HEK293 (cell line): Measurements from ENCODE around the gene STK39.

Source experiments
- HOXD13 ChIP-seq: sonication (generic); formaldehyde crosslinking; IDR thresholded peaks from 2 replicates; pipeline ENCODE4 v1.8.0; 2022; ENCODE audit warnings: missing genetic modification reagents, borderline replicate concordance
- KLF1 ChIP-seq: fragments of 450-650 bp; formaldehyde crosslinking; IDR thresholded peaks from 2 replicates; pipeline ENCODE4 v1.5.1; 2016; ENCODE audit warnings: missing biosample characterization, missing genetic modification characterization
- REST ChIP-seq: fragments of 450-650 bp; formaldehyde crosslinking; IDR thresholded peaks from 2 replicates; pipeline ENCODE4 v1.5.1; 2016; ENCODE audit warnings: missing biosample characterization, missing genetic modification characterization
- SCRT1 ChIP-seq: fragments of 450-650 bp; formaldehyde crosslinking; IDR thresholded peaks from 2 replicates; pipeline ENCODE4 v1.5.1; 2016; ENCODE audit warnings: missing biosample characterization, missing genetic modification characterization, borderline replicate concordance
- SP2 ChIP-seq: fragments of 450-650 bp; formaldehyde crosslinking; IDR thresholded peaks from 2 replicates; pipeline ENCODE4 v1.5.1; 2016; ENCODE audit warnings: missing biosample characterization, missing genetic modification characterization
- YY2 ChIP-seq: fragments of 450-650 bp; formaldehyde crosslinking; IDR thresholded peaks from 2 replicates; pipeline ENCODE4 v1.5.1; 2016; ENCODE audit warnings: missing biosample characterization, missing genetic modification characterization
- ZNF10 ChIP-seq: fragments of 450-650 bp; formaldehyde crosslinking; IDR thresholded peaks from 2 replicates; pipeline ENCODE4 v1.5.1; 2017; ENCODE audit warnings: missing biosample characterization, missing genetic modification characterization
- ZNF140 ChIP-seq: fragments of 450-650 bp; formaldehyde crosslinking; IDR thresholded peaks from 2 replicates; pipeline ENCODE4 v1.5.1; 2016; ENCODE audit warnings: missing biosample characterization, missing genetic modification characterization
- ZNF157 ChIP-seq: fragments of 450-650 bp; formaldehyde crosslinking; IDR thresholded peaks from 2 replicates; pipeline ENCODE4 v1.5.1; 2016; ENCODE audit warnings: missing biosample characterization, missing genetic modification characterization
- ZNF174 ChIP-seq: fragments of 450-650 bp; formaldehyde crosslinking; IDR thresholded peaks from 2 replicates; pipeline ENCODE4 v1.5.0; 2017; ENCODE audit warnings: missing biosample characterization, mild to moderate bottlenecking, missing genetic modification characterization
- ZNF184 ChIP-seq: fragments of 450-650 bp; IDR thresholded peaks from 2 replicates; pipeline ENCODE4 v1.5.1; 2018; ENCODE audit warnings: missing biosample characterization, mild to moderate bottlenecking, missing genetic modification characterization
- ZNF221 ChIP-seq: fragments of 450-650 bp; formaldehyde crosslinking; IDR thresholded peaks from 2 replicates; pipeline ENCODE4 v1.5.1; 2017; ENCODE audit warnings: missing biosample characterization, missing genetic modification characterization, borderline replicate concordance
- ZNF394 ChIP-seq: fragments of 450-650 bp; formaldehyde crosslinking; IDR thresholded peaks from 2 replicates; pipeline ENCODE4 v1.5.1; 2016; ENCODE audit warnings: missing biosample characterization, missing genetic modification characterization, mild to moderate bottlenecking, moderate library complexity, borderline replicate concordance
- ZNF426 ChIP-seq: fragments of 450-650 bp; formaldehyde crosslinking; IDR thresholded peaks from 2 replicates; pipeline ENCODE4 v1.5.1; 2017; ENCODE audit warnings: missing biosample characterization, missing genetic modification characterization, mild to moderate bottlenecking, inconsistent platforms, moderate library complexity
- ZNF518A ChIP-seq: fragments of 450-650 bp; formaldehyde crosslinking; conservative IDR thresholded peaks from 2 replicates; pipeline ENCODE4 v1.5.1; 2016; ENCODE audit warnings: low read depth, missing biosample characterization, missing genetic modification characterization
- ZNF548 ChIP-seq: fragments of 450-650 bp; formaldehyde crosslinking; IDR thresholded peaks from 2 replicates; pipeline ENCODE4 v1.5.1; 2016; ENCODE audit warnings: missing biosample characterization, missing genetic modification characterization
- ZNF596 ChIP-seq: fragments of 450-650 bp; IDR thresholded peaks from 2 replicates; pipeline ENCODE4 v1.5.0; 2018; ENCODE audit warnings: missing biosample characterization, mild to moderate bottlenecking, missing genetic modification characterization, moderate library complexity
- ZNF701 ChIP-seq: fragments of 450-650 bp; formaldehyde crosslinking; IDR thresholded peaks from 2 replicates; pipeline ENCODE4 v1.5.1; 2016; ENCODE audit warnings: missing biosample characterization, missing genetic modification characterization
- ZNF776 ChIP-seq: fragments of 450-650 bp; formaldehyde crosslinking; IDR thresholded peaks from 2 replicates; pipeline ENCODE4 v1.5.0; 2017; ENCODE audit warnings: missing biosample characterization, missing genetic modification characterization, borderline replicate concordance
- ZNF791 ChIP-seq: fragments of 450-650 bp; formaldehyde crosslinking; IDR thresholded peaks from 2 replicates; pipeline ENCODE4 v1.5.1; 2016; ENCODE audit warnings: missing biosample characterization, missing genetic modification characterization
- ZNF792 ChIP-seq: fragments of 450-650 bp; formaldehyde crosslinking; IDR thresholded peaks from 2 replicates; pipeline ENCODE4 v1.5.1; 2016; ENCODE audit warnings: missing biosample characterization, missing genetic modification characterization
- ZSCAN18 ChIP-seq: fragments of 450-650 bp; formaldehyde crosslinking; IDR thresholded peaks from 2 replicates; pipeline ENCODE4 v1.5.1; 2016; ENCODE audit warnings: missing biosample characterization, missing genetic modification characterization
- TF ChIP-seq, protein P1 (sequence below): fragments of 450-650 bp; formaldehyde crosslinking; IDR thresholded peaks from 2 replicates; pipeline ENCODE4 v1.5.1; 2016; ENCODE audit warnings: missing biosample characterization, missing genetic modification characterization, low read depth
- TF ChIP-seq, protein P2 (sequence below): fragments of 450-650 bp; formaldehyde crosslinking; IDR thresholded peaks from 2 replicates; pipeline ENCODE4; 2016; ENCODE audit warnings: missing biosample characterization, missing genetic modification characterization
- TF ChIP-seq, protein P3 (sequence below): fragments of 450-650 bp; IDR thresholded peaks from 2 replicates; pipeline ENCODE4 v1.5.1; 2018; ENCODE audit warnings: missing biosample characterization, missing genetic modification characterization

STK39 gene

GRCh38 chr2:168278424-168278888, 31.1 kb upstream of the STK39 start (continued):
- no peak for TF ChIP-seq ZNF518A (tag by site-specific recombination)
- TF ChIP-seq ZNF792 (tag by site-specific recombination), result no peak
- no peak for TF ChIP-seq REST (tag by site-specific recombination)
- TF ChIP-seq HOXD13 (CRISPR knock-in tag), result no peak
- no peak for TF ChIP-seq YY2 (tag by site-specific recombination)
- no peak for TF ChIP-seq ZNF548
- TF ChIP-seq ZNF221, result no peak
- TF ChIP-seq SP2 (tag by site-specific recombination), result no peak
- TF ChIP-seq KLF1 (tag by site-specific recombination), result no peak
- TF ChIP-seq ZNF596 (tag by site-specific recombination), result no peak
- no peak for TF ChIP-seq SCRT1
- TF ChIP-seq ZNF776 (tag by site-specific recombination), result no peak
- TF ChIP-seq, protein P1, sequence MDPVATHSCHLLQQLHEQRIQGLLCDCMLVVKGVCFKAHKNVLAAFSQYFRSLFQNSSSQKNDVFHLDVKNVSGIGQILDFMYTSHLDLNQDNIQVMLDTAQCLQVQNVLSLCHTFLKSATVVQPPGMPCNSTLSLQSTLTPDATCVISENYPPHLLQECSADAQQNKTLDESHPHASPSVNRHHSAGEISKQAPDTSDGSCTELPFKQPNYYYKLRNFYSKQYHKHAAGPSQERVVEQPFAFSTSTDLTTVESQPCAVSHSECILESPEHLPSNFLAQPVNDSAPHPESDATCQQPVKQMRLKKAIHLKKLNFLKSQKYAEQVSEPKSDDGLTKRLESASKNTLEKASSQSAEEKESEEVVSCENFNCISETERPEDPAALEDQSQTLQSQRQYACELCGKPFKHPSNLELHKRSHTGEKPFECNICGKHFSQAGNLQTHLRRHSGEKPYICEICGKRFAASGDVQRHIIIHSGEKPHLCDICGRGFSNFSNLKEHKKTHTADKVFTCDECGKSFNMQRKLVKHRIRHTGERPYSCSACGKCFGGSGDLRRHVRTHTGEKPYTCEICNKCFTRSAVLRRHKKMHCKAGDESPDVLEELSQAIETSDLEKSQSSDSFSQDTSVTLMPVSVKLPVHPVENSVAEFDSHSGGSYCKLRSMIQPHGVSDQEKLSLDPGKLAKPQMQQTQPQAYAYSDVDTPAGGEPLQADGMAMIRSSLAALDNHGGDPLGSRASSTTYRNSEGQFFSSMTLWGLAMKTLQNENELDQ (tag by site-specific recombination), result no peak
- TF ChIP-seq ZNF426, result no peak
- TF ChIP-seq ZNF174 (tag by site-specific recombination), result no peak
- TF ChIP-seq, protein P2, sequence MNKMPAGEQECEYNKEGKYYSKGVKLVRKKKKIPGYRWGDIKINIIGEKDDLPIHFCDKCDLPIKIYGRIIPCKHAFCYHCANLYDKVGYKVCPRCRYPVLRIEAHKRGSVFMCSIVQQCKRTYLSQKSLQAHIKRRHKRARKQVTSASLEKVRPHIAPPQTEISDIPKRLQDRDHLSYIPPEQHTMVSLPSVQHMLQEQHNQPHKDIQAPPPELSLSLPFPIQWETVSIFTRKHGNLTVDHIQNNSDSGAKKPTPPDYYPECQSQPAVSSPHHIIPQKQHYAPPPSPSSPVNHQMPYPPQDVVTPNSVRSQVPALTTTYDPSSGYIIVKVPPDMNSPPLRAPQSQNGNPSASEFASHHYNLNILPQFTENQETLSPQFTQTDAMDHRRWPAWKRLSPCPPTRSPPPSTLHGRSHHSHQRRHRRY (tag by site-specific recombination), result no peak
- no peak for TF ChIP-seq ZNF157 (tag by site-specific recombination)
- no peak for TF ChIP-seq ZNF791
- TF ChIP-seq ZNF394 (tag by site-specific recombination), result peak; percentile 44; the same call in 1 of the 2 replicates
- TF ChIP-seq ZNF701 (tag by site-specific recombination), result no peak
- TF ChIP-seq ZNF10 (tag by site-specific recombination), result no peak
- TF ChIP-seq ZNF140 (tag by site-specific recombination), result no peak
- TF ChIP-seq, protein P3, sequence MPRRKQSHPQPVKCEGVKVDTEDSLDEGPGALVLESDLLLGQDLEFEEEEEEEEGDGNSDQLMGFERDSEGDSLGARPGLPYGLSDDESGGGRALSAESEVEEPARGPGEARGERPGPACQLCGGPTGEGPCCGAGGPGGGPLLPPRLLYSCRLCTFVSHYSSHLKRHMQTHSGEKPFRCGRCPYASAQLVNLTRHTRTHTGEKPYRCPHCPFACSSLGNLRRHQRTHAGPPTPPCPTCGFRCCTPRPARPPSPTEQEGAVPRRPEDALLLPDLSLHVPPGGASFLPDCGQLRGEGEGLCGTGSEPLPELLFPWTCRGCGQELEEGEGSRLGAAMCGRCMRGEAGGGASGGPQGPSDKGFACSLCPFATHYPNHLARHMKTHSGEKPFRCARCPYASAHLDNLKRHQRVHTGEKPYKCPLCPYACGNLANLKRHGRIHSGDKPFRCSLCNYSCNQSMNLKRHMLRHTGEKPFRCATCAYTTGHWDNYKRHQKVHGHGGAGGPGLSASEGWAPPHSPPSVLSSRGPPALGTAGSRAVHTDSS, result no peak
- no peak for TF ChIP-seq ZNF184 (tag by site-specific recombination)
- TF ChIP-seq ZSCAN18 (tag by site-specific recombination), result no peak
